Dermis microvascular lymphatic vessel endothelial cell (primary cell): ENCODE data around the gene TNFAIP1. TPM values are rescaled to one million over a fixed set of nuclear protein-coding genes. Genes with fewer than 3 reads are reported as not detected.
A peak's percentile ranks its signal among the peaks of the same experiment; 100 is the strongest.

Experiments
- DNase-seq, 2 donors: peaks; one replicate each; pipeline versions ENCODE4 v3.0.0 to v3.0.0-alpha.2; 2010; ENCODE audit warnings: low read depth in 2 of 2
- total RNA-seq: library from RNA; depleted of rRNA; stranded (reverse); fragments of >200 nt; gene quantifications from 2 replicates; pipeline ENCODE4 v1.2.1, GENCODE V29; 2014

The TNFAIP1 gene
- total RNA-seq, 1 donor from 2014 or later = 71.4 TPM

DNA sequence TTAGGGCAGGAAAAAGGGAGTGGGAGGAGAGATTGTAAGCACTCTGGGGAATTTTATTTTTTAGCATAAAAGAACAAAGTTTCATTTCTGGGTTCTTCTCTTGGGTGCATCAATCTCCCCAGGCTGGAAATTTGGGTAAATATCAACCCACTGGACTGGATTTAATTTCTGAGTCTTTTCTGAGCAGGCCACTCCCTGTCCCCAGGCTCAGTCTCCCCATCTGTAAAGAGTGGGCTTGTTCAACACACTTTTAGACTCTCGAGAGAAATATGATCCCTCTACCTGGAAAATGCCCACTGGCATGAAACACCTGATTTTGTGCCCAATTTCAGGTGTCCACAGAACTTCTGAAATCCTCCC is 35.2 kb downstream of the TNFAIP1 start:
- DNase-seq = no peak

DNA sequence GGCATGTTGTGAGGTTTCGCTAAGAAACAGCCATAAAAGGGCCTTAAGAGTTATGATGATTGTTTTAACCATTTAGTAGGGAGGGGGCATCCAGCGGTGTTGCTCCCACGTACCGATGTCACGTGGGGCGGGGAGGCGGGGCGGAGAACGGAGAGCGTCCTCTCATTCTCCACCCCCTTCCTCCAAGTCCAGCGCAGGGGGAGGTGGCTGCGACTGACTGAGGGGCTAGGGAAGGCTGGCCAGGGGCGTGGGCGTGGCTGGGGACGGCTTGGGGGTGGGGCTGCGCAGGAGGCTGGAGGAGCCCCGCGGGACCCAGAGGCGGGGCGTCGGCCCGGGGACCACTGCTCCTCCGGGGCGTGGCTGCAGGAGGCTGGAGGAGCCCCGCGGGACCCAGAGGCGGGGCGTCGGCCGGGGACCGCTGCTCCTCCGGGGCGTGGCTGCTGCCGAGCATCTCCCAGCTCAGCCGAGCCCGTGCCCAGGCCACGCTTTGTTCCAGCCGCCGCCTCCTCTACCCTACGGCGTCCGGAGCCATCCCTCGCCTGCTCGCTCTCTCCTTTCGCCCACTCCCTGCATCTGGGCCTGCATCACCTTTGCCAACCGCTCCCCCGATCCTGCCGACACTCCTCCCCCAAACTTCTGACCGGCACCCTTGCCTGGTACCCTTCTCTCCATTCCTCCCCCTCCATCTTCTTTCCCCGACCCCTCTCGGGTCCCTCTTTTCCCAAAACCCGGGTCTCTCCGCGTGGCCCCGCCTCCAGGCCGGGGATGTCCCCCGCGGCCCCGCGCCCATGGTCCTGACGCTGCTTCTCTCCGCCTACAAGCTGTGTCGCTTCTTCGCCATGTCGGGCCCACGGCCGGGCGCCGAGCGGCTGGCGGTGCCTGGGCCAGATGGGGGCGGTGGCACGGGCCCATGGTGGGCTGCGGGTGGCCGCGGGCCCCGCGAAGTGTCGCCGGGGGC is 36.0 kb downstream of the TNFAIP1 start, which contains the start of gene SARM1:
SARM1 (plus strand) TSS at position 450 of the 958 bp plus-strand sequence; CDS start at position 789, 339 bp downstream.
- DNase-seq = peak in 1 of 2 donors; percentile 69

- peak in 1 of 2 donors; percentile 38 for DNase-seq
Observed at GRCh38 chr17:28372203-28372944, 36.8 kb downstream of the TNFAIP1 start.

DNA sequence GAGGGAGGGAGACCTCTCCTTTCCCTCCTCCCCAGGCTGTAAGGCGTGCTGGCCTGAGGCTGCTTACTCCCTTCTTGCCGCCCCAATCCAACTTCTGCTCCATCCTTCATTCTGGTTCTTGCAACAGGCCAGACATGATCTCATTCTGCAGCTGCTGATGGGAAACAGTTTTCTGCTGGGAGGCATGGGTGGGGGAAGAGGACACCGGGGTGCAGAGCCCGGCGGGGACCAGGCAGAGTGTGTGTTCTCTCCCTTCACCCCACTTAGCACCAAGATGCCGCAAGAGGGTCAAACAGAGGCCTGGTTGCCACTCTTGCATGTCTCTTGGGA is 37.3 kb downstream of the TNFAIP1 start:
- DNase-seq = no peak

GRCh38 chr17:28379814-28380801 is 44.5 kb downstream of the TNFAIP1 start:
- DNase-seq = peak in 1 of 2 donors; percentile 44

DNA sequence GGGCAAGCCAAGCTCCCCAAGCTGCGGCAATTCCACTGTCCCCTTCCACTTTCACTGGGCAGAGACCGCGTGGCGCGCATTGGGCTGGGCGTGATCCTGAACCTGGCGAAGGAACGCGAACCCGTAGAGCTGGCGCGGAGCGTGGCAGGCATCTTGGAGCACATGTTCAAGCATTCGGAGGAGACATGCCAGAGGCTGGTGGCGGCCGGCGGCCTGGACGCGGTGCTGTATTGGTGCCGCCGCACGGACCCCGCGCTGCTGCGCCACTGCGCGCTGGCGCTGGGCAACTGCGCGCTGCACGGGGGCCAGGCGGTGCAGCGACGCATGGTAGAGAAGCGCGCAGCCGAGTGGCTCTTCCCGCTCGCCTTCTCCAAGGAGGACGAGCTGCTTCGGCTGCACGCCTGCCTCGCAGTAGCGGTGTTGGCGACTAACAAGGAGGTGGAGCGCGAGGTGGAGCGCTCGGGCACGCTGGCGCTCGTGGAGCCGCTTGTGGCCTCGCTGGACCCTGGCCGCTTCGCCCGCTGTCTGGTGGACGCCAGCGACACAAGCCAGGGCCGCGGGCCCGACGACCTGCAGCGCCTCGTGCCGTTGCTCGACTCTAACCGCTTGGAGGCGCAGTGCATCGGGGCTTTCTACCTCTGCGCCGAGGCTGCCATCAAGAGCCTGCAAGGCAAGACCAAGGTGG is 45.7 kb downstream of the TNFAIP1 start:
- peak in 1 of 2 donors; percentile 57 for DNase-seq

DNA sequence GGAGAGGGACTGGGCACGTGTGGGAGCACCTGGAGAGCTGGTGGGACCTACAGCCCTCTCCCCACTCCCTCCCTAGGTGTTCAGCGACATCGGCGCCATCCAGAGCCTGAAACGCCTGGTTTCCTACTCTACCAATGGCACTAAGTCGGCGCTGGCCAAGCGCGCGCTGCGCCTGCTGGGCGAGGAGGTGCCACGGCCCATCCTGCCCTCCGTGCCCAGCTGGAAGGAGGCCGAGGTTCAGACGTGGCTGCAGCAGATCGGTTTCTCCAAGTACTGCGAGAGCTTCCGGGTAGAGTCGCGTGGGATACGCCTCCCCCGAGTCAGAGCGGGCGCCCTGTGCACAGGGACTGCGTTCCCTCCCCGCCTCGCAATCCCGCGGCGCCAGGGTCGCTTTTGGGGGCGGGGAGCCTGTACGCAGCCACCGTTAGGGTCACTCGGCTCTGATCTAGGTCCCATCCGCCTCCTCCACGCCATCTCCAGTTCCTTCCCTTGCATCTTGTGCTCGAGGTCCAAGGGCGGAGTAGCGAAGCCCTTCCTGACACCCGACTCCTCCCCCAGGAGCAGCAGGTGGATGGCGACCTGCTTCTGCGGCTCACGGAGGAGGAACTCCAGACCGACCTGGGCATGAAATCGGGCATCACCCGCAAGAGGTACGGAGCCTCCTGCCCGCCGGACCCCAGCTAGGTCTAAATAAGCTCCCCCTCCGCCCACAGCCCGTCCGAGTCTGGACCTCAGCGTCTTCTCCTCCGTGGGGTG is 48.9 kb downstream of the TNFAIP1 start:
- DNase-seq = peak in 1 of 2 donors; percentile 34

DNA sequence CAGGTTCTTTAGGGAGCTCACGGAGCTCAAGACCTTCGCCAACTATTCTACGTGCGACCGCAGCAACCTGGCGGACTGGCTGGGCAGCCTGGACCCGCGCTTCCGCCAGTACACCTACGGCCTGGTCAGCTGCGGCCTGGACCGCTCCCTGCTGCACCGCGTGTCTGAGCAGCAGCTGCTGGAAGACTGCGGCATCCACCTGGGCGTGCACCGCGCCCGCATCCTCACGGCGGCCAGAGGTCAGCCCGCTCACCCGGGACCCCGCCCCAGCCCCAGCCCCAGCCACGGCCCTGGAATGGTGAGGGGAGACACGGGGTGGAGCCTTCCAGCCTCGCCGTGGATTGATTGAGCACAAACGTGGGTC is 49.5 kb downstream of the TNFAIP1 start:
- DNase-seq = no peak

- DNase-seq = no peak
Observed at GRCh38 chr17:28385406-28385805, 49.8 kb downstream of the TNFAIP1 start.

DNA sequence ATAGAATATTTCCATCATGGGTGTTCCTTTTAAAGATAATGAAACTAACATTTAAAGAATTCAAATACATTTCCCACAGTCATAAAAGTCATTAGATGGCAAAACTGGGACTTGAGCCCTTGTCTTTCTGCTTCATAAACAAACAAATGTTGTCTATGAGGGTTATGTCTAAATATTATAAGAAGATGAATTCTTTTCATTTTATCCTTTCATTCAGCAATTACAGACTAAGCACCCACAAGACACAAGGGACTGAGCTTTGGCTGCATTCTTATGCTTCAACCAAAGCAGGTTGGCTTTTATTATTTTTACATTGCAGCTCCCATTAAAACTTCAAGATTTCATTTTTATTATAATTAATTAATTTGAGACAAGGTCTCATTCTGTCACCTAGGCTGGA is 50.8 kb downstream of the TNFAIP1 start:
- no peak for DNase-seq

DNA sequence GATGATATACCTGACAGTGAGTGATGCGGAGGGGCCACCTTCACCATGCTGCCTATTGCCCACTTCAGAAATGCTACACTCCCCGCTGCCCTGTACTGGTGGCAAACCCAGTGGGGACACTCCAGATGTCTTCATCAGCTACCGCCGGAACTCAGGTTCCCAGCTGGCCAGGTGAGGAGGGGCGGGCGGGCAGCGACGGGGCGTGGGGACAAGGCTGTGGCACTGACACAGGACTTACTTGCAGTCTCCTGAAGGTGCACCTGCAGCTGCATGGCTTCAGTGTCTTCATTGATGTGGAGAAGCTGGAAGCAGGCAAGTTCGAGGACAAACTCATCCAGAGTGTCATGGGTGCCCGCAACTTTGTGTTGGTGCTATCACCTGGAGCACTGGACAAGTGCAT is 52.5 kb downstream of the TNFAIP1 start:
- no peak for DNase-seq

- no peak for DNase-seq
Observed at GRCh38 chr17:28390141-28390540, 54.6 kb downstream of the TNFAIP1 start.

- DNase-seq = no peak
Observed at GRCh38 chr17:28390563-28390962, 55.0 kb downstream of the TNFAIP1 start.

- DNase-seq = no peak
Observed at GRCh38 chr17:28390984-28391383, 55.4 kb downstream of the TNFAIP1 start.

DNA sequence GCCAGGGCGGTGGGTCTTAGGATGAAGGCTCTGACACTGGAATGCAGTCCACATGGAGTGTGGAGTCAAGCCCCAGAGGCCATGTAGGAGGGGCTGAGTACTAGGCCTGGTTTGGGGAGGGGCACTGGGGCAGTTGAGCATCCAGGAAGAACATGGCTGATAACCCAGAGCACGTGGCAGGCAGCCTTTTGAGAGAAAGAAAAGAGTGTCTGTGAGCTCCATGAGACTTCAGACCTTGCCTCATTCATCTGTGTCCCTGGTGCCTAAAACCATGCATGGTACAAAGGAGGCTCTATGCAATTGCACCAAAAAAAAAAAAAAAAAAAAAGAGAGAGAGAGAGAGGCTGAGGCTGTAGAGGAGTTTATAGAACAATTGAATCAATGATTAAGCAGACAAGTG is 55.8 kb downstream of the TNFAIP1 start:
- DNase-seq = no peak

GRCh38 chr17:28392491-28392890 is 56.9 kb downstream of the TNFAIP1 start:
- DNase-seq = no peak

DNA sequence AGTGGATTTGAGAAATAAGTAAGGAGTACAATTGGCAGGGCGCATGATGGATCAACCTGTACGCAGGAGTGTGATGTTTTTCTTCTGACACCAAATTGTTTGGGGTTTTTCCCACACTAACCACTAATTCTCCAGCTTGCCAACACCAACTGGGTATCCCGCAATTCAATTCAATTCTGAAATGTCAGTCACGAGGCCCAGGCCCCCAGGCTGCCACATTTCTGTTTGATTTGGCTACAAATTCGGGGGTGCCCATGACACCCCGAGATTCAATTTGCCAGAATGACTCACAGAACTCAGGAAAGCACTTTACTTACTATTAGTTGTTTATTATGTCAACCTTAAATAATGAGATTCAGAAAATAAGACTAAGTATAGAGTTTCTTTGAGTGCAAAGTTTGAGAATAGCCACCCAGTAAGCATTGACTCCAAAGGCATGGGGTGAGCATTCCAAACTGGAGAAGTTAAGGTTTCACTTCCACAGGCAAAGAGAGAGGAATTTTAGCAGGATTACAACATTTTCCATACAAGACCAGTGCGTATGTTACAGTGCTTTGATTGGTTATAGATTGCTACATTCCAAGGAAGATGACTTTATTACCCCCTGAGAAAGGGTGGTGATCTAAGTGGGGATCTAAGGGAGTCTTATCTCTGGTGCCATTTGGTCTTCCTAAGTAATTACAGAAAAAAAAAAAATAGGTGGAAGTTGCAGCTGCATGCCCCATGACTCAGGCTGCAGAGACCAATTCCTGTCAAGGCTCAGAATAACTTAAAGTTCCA is 59.0 kb downstream of the TNFAIP1 start:
- peak in 1 of 2 donors; percentile 53 for DNase-seq

- no peak for DNase-seq
Observed at GRCh38 chr17:28395426-28395825, 59.9 kb downstream of the TNFAIP1 start.

DNA sequence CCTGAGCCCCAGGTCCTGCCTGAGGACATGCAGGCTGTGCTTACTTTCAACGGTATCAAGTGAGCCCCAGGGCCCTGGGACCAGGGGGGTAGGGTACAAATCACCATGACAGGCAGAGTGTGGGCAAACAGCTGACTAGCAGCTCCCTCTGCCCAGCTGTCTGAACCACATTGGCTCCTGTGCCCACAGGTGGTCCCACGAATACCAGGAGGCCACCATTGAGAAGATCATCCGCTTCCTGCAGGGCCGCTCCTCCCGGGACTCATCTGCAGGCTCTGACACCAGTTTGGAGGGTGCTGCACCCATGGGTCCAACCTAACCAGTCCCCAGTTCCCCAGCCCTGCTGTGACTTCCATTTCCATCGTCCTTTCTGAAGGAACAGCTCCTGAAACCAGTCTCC is 60.4 kb downstream of the TNFAIP1 start:
- DNase-seq = no peak
